K562 (cell line): ENCODE measurements around the gene NAT9. TPM values are rescaled to one million over a fixed set of nuclear protein-coding genes. Genes with fewer than 3 reads are reported as not detected.

Experiments
- ATAC-seq: fragments of 200-7000 bp; cut with Tn5 transposase; 3 replicates; pipeline ENCODE4 v1.9.1; 2020; ENCODE audit warnings: moderate library complexity
- BruUV-seq: library from RNA; stranded (reverse); fragments of 400-500 nt; replicated peaks from 2 replicates; lab custom pipeline; 2021; lab: Mats Ljungman, UMichigan
- CTCF ChIA-PET: fragments of 300-600 bp; formaldehyde crosslinking; extraction: SDS; loops from one replicate; lab custom pipeline; 2021; ENCODE audit warnings: low intra/inter-chr PET ratio; lab: Yijun Ruan, JAX
- POLR2A ChIA-PET: fragments of 300-600, 350-650 bp; sonication (Branson Sonifier 250); formaldehyde crosslinking; extraction: SDS; loops from one replicate; lab custom pipeline; 2021; ENCODE audit warnings: antibody characterized with exemption, inconsistent platforms; lab: Yijun Ruan, JAX
- DNase-seq, 4 experiments: peaks; one replicate each; pipeline versions ENCODE4 v3.0.0 to v3.0.0-alpha.2; 2011 to 2018; ENCODE audit warnings: low spot score in 3 of 4, mixed read lengths in 3 of 4; ENCODE audit errors: extremely low read depth in 1 of 4
- FAIRE-seq: peaks from 2 replicates; lab custom pipeline; 2011; peaks lifted over from hg19 to GRCh38; lab: Jason Lieb, UNC
- H2AFZ ChIP-seq: 2 replicates; pipeline ENCODE4 v1.6.0; 2011; ENCODE audit warnings: low read depth, low read length, control low read depth, inconsistent platforms
- H3K27ac ChIP-seq: fragments of 200-600 bp; 3 replicates; pipeline ENCODE4 v1.8.0; 2011; ENCODE audit warnings: low read depth, mild to moderate bottlenecking, control low read depth, inconsistent platforms, low read length, moderate library complexity, mixed read lengths; ENCODE audit errors: extremely low read depth
- H3K27me3 ChIP-seq, 2 experiments: fragments of 300-600 bp in 1 of 2; 2 replicates in 1 of 2; 3 replicates in 1 of 2; pipeline versions ENCODE4 v1.6.0 to v1.8.0; 2011; ENCODE audit warnings: inconsistent platforms in 2 of 2, low read length in 2 of 2, mild to moderate bottlenecking in 1 of 2, mixed read lengths in 1 of 2, moderate library complexity in 1 of 2; ENCODE audit not compliant: control insufficient read depth in 2 of 2, insufficient read depth in 2 of 2
- H3K36me3 ChIP-seq: fragments of 300-600 bp; 3 replicates; pipeline ENCODE4 v1.8.0; 2011; ENCODE audit warnings: mild to moderate bottlenecking, low read length, inconsistent platforms; ENCODE audit not compliant: control insufficient read depth, insufficient read depth
- H3K4me1 ChIP-seq, 2 experiments: fragments of 200-600 bp in 1 of 2; replicated peaks in 1 of 2; 2 replicates in 1 of 2; 3 replicates in 1 of 2; pipeline versions ENCODE4 v1.5.1 to v1.8.0; 2011; ENCODE audit warnings: inconsistent platforms in 2 of 2, low read length in 2 of 2, mild to moderate bottlenecking in 1 of 2, mixed read lengths in 1 of 2, moderate library complexity in 1 of 2; ENCODE audit not compliant: control insufficient read depth in 2 of 2, insufficient read depth in 2 of 2
- H3K4me2 ChIP-seq: 2 replicates; pipeline ENCODE4 v1.6.1; 2011; ENCODE audit warnings: low read length, control low read depth, inconsistent platforms, mixed read lengths; ENCODE audit not compliant: insufficient read depth
- H3K4me3 ChIP-seq: fragments of 200-600 bp; sonication (generic), shearing (Covaris generic); 2 replicates; pipeline ENCODE4 v1.5.1; 2016; ENCODE audit warnings: control low read depth, inconsistent platforms
- H3K79me2 ChIP-seq: fragments of 200-600 bp; 3 replicates; pipeline ENCODE4 v1.8.0; 2011; ENCODE audit warnings: low read length, inconsistent platforms; ENCODE audit not compliant: control insufficient read depth, insufficient read depth
- H3K9ac ChIP-seq, 2 experiments: 2 replicates each; pipeline versions ENCODE4 v1.6.0 to v1.6.1; 2011; ENCODE audit warnings: low read depth in 2 of 2, low read length in 2 of 2, control low read depth in 1 of 2, inconsistent platforms in 1 of 2, mild to moderate bottlenecking in 1 of 2, mixed read lengths in 1 of 2; ENCODE audit not compliant: insufficient read depth in 1 of 2
- H3K9me1 ChIP-seq: one replicate; pipeline ENCODE4 v1.6.0; 2011; ENCODE audit warnings: inconsistent platforms, mild to moderate bottlenecking, low read length, moderate library complexity; ENCODE audit not compliant: control insufficient read depth, insufficient read depth
- H3K9me3 ChIP-seq: replicated peaks from 2 replicates; pipeline ENCODE4 v1.5.1; 2011; ENCODE audit warnings: low read depth, low read length, inconsistent platforms; ENCODE audit not compliant: control insufficient read depth, insufficient read depth
- H4K20me1 ChIP-seq: replicated peaks from 2 replicates; pipeline ENCODE4 v1.6.1; 2011; ENCODE audit warnings: low read length, inconsistent platforms, mixed read lengths; ENCODE audit not compliant: control insufficient read depth, insufficient read depth
- BCL6 ChIP-seq: fragments of 250-450 bp; sonication (Bioruptor Pico); IDR thresholded peaks from 2 replicates; pipeline ENCODE4 v1.4.0; 2020
- CHD1 ChIP-seq: fragments of 200-600 bp; sonication (generic); IDR thresholded peaks from one replicate; pipeline ENCODE4 v1.6.1; 2012; ENCODE audit warnings: mild to moderate bottlenecking, moderate library complexity, low read length, inconsistent platforms
- L3MBTL2 ChIP-seq: fragments of 450-650 bp; IDR thresholded peaks from 2 replicates; pipeline ENCODE4 v1.6.1; 2016; ENCODE audit warnings: mild to moderate bottlenecking, moderate library complexity
- POLR2H ChIP-seq: IDR thresholded peaks from 2 replicates; pipeline ENCODE4 v1.6.1; 2016; ENCODE audit warnings: missing genetic modification characterization, low read depth, mild to moderate bottlenecking, control low read depth, missing compliant biosample characterization, moderate library complexity
- RBFOX2 ChIP-seq: fragments of 200-400 bp; formaldehyde crosslinking; IDR thresholded peaks from 2 replicates; pipeline ENCODE4 v1.6.1; 2017; ENCODE audit warnings: low read depth, mild to moderate bottlenecking, low read length, moderate library complexity
- SUPT5H ChIP-seq: fragments of 450-650 bp; IDR thresholded peaks from 2 replicates; pipeline ENCODE4 v1.6.1; 2016
- TCF7 ChIP-seq: sonication (generic); IDR thresholded peaks from 2 replicates; pipeline ENCODE4 v1.6.1; 2016; ENCODE audit warnings: antibody characterized with exemption, borderline replicate concordance
- ZC3H11A ChIP-seq: IDR thresholded peaks from 2 replicates; pipeline ENCODE4 v1.6.1; 2012; ENCODE audit warnings: low read depth, low read length, improper control_type of control experiment
- ZC3H4 ChIP-seq: sonication (generic); formaldehyde crosslinking; IDR thresholded peaks from 2 replicates; pipeline ENCODE4 v1.9.0; 2021; ENCODE audit warnings: missing genetic modification reagents, borderline replicate concordance
- ZNF384 ChIP-seq: IDR thresholded peaks from 2 replicates; pipeline ENCODE4 v1.6.1; 2012; ENCODE audit warnings: low read depth, low read length, improper control_type of control experiment
- WGBS: fragments of 100-300 bp; shearing (Covaris generic); methylation state at CpG from one replicate; pipeline ENCODE4 v1.1.6; 2016; ENCODE audit warnings: low coverage, mixed read lengths; ENCODE audit not compliant: insufficient coverage; ENCODE audit errors: missing lambda C conversion rate; 5-methylcytosine and 5-hydroxymethylcytosine counted together
- in situ Hi-C: fragments of 300-500 bp; cut with MboI; formaldehyde crosslinking; loops from 4 replicates; pipeline ENCODE4 v1.15.0; 2018; ENCODE audit warnings: inconsistent platforms, mixed read lengths
- intact Hi-C: fragments of 100-400 bp; cut with micrococcal nuclease; formaldehyde crosslinking; loops from 2 replicates; pipeline ENCODE4 v1.14.2; 2022
- polyA plus RNA-seq, 8 experiments: library from polyadenylated mRNA; depleted of rRNA in 4 of 8; stranded (reverse) in 5 of 8; unstranded in 3 of 8; fragments of >200 nt; fragmentation: Nextera tagmentation in 2 of 8; fragmentation: Illumina TruSeq in 1 of 8; extraction: Ambion mirVana in 2 of 8; extraction: Trizol in 1 of 8; gene quantifications; 2 replicates each; pipeline versions ENCODE4 v1.2.1 to v1.2.3, GENCODE V29; 2011 to 2014; ENCODE audit warnings: inconsistent platforms in 1 of 8, missing spikeins in 1 of 8
- total RNA-seq, 7 experiments: library from RNA; depleted of rRNA in 6 of 7; stranded (reverse); fragments of >200 nt in 6 of 7; fragmentation: Illumina TruSeq in 2 of 7; extraction: Trizol in 2 of 7; gene quantifications; 2 replicates each; pipeline versions ENCODE4 v1.2.1 to v1.2.3, GENCODE V29; 2011 to 2021; ENCODE audit warnings: low replicate concordance in 1 of 7

The NAT9 gene
- total and polyA plus RNA-seq, 9 of the 15 experiments (the other 6 are each of a cell fraction or from before 2014, with no cell fraction given), result 4.2 to 63.6 (median 40.8) TPM

- POLR2A ChIA-PET, result interaction anchor here (0.6 to 1.5 kb wide), 3 partner anchors 9 to 24 kb away, joined by 3 to 4 read pairs (median 3); no protein-coding TSS in a partner anchor
- Histone ChIP-seq H2AFZ (no peak overlapping the region), H3K79me2 (peaks cover 31% of the 10 kb centered on the region), H3K27ac (no peak overlapping the region), H3K27me3 (no peaks in the 10 kb centered on the region), H3K4me3 (no peak overlapping the region), H3K9me3 (no peaks in the 10 kb centered on the region), H3K9ac (no peak overlapping the region), H4K20me1 (peaks cover 17% of the 10 kb centered on the region), H3K9me1 (no peaks in the 10 kb centered on the region), H3K36me3 (peaks cover 62% of the 10 kb centered on the region), H3K4me2 (no peak overlapping the region), H3K4me1 (peaks cover 12 to 14% of the 10 kb centered on the region in 2 experiments; a peak in 4 of 5 replicates)
- in situ Hi-C loops, result no loop called here
- DNase-seq (no peak), FAIRE-seq (no peak), ATAC-seq (no peak)
- no TSS peak for BruUV-seq
- 93% methylated on average over 6 of the region's 6 CpGs for WGBS
- CTCF ChIA-PET, result no interaction called here
- intact Hi-C loops, result no loop called here
- no peak for TF ChIP-seq TCF7
- TF ChIP-seq POLR2H (tag), result no peak
- TF ChIP-seq ZC3H11A, result no peak
- TF ChIP-seq ZNF384, result no peak
- TF ChIP-seq ZC3H4 (CRISPR knock-in tag), result no peak
- TF ChIP-seq L3MBTL2, result no peak
- no peak for TF ChIP-seq BCL6 (CRISPR knock-in tag)
- TF ChIP-seq CHD1, result no peak
- no peak for TF ChIP-seq SUPT5H
- TF ChIP-seq RBFOX2, result no peak
Measured at GRCh38 chr17:74773871-74774286, 2.3 kb downstream of the NAT9 start.
